Measurements from ENCODE around the gene AIFM1.

Gene AIFM1

GRCh38 chrX:130179170-130179569 is 13.5 kb upstream of the AIFM1 start:
- H3K27ac ChIP-seq = no peak overlapping the region
- TF ChIP-seq, protein P1, sequence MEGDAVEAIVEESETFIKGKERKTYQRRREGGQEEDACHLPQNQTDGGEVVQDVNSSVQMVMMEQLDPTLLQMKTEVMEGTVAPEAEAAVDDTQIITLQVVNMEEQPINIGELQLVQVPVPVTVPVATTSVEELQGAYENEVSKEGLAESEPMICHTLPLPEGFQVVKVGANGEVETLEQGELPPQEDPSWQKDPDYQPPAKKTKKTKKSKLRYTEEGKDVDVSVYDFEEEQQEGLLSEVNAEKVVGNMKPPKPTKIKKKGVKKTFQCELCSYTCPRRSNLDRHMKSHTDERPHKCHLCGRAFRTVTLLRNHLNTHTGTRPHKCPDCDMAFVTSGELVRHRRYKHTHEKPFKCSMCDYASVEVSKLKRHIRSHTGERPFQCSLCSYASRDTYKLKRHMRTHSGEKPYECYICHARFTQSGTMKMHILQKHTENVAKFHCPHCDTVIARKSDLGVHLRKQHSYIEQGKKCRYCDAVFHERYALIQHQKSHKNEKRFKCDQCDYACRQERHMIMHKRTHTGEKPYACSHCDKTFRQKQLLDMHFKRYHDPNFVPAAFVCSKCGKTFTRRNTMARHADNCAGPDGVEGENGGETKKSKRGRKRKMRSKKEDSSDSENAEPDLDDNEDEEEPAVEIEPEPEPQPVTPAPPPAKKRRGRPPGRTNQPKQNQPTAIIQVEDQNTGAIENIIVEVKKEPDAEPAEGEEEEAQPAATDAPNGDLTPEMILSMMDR (conservative IDR thresholded peaks at IDR 0.05; ENCODE audit: low read depth) = no peak
- CTCF ChIA-PET = no interaction called here
- POLR2A ChIA-PET (ENCODE audit: low non-redundant PET) = no interaction called here
- no peak for DNase-seq (ENCODE audit: low spot score)

- TF ChIP-seq, protein P1 (conservative IDR thresholded peaks at IDR 0.05; ENCODE audit: low read depth) = no peak
- POLR2A ChIA-PET (ENCODE audit: low non-redundant PET) = no interaction called here
- CTCF ChIA-PET = no interaction called here
- no peak overlapping the region for H3K27ac ChIP-seq
- DNase-seq (ENCODE audit: low spot score) = no peak
Measured at GRCh38 chrX:130176942-130177341, 11.3 kb upstream of the AIFM1 start.

DNA sequence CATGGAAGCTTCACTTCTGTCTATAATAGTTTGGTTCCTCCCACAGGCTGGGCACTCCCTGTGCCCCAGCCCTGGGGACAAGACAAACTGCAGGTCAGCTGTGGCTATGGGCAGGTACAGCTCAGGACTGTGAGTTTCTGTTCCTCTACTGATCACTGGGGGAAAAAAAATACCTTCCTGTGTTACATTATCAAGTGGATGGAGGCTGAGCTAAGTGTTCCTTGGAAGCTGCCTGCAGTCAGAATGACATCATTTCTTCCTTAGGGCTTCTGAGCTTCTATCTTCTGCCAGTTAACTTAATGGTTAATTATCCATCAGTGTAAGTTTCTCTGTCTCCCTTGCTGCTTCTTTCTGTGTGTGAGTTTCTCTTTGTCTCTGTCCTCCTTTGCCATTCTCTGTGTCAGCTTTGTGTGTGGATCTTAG is 10.7 kb upstream of the AIFM1 start:
- ChIA-PET CTCF (no interaction called here), POLR2A (ENCODE audit: low non-redundant PET) (no interaction called here)
- H3K27ac ChIP-seq = no peak overlapping the region
- no peak for DNase-seq (ENCODE audit: low spot score)
- TF ChIP-seq, protein P1 (conservative IDR thresholded peaks at IDR 0.05; ENCODE audit: low read depth) = no peak

GRCh38 chrX:130174937-130175336 is 9.3 kb upstream of the AIFM1 start:
- ChIA-PET CTCF (no interaction called here), POLR2A (ENCODE audit: low non-redundant PET) (no interaction called here)
- TF ChIP-seq, protein P1 (conservative IDR thresholded peaks at IDR 0.05; ENCODE audit: low read depth) = no peak
- DNase-seq (ENCODE audit: low spot score) = no peak
- H3K27ac ChIP-seq = no peak overlapping the region

- H3K27ac ChIP-seq = no peak overlapping the region
Measured at GRCh38 chrX:130174045-130174704, 8.5 kb upstream of the AIFM1 start.

DNA sequence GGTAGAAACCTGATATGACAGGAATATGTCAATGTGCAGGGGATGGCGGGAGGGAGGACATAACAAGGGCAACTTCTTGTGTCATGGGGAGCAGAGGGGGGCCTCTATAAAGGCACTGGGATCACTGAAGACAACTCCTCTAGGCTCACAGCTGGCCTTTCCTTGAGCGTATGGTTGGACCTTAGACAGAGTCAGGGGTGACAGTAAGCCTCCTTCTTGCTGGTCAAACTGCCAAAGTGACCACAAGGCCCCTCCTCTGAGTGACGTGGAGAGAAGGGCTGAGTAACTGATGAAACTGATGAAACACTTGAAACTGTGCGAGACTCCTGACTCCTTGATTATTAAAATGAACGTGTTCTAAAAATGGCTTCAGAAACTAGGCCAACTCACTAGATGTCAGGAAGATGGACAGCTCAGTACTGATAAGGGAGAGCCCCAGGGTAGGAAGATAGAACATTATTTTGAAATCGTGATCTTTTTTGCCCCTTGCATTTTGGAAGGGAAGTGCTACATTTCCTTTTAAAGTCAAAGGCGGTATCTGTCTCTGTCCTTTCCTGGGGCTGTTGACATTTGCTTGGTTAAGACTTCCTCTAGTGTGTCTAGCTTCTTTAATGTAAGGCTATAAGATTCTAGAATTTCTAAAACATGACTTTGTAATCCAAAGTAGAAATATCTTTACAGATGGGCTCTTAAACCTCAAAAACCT is 7.7 kb upstream of the AIFM1 start:
- DNase-seq (ENCODE audit: low spot score) = no peak
- CTCF ChIA-PET = interaction anchor here (0.6 to 0.7 kb wide), 2 partner anchors 54 to 110 kb away, joined by 3 to 4 read pairs; no protein-coding TSS in a partner anchor
- TF ChIP-seq, protein P1 (conservative IDR thresholded peaks at IDR 0.05; ENCODE audit: low read depth) = no peak
- H3K27ac ChIP-seq = no peak overlapping the region
- POLR2A ChIA-PET (ENCODE audit: low non-redundant PET) = no interaction called here

More at GRCh38 chrX:130174045-130174704, 8.5 kb upstream of the AIFM1 start:
- ChIA-PET POLR2A (ENCODE audit: low non-redundant PET) (no interaction called here), CTCF (no interaction called here)
- DNase-seq (ENCODE audit: low spot score) = no peak
- TF ChIP-seq, protein P1 (conservative IDR thresholded peaks at IDR 0.05; ENCODE audit: low read depth) = no peak

Measured in RWPE1 (cell line).